ENCODE measurements around the gene CDKAL1.

DNA sequence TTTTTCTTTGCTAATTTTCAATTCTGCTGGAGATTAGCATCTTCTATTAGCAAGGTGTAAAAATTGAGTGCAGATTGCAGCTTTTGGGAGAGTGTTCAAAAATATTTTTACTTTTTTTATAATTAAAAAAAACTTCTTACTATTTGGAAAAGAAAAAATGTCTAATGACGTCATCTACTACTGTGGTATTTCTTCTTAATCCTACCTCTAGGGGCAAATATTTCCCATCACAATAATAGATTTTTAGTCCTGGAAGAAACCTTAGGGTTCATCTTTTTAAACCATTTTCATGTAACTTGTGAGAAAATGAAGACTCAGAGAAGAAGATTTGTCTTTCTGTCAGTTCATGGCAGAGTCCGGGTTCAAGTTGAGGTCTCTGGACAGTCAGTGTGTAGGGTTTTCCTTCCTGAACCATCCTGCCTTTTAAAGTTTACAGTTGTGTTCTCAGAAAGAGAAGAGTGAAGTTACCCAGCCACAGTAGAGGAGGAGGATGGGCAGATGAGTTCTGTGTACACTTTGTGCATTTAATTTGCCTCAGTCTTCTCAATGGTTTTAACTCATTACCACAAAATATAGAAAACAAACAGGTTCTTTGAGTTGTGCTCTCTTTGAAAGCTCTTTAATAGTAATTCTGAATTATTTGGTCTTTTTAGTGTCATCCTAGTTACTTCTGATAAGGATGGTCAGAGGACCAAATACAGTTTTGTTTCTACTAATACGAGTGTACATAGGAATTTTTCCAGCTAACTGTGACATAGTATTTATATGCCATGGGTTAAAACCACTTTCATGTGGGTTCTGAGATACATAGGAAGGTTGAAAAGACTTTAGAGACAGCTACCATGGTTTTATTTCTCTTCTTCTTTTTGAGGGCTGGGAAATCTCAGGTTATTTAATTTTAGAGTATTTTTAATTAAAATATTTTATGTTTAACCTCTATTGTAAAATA is 184.7 kb downstream of the CDKAL1 start:
- TF ChIP-seq, protein P1, sequence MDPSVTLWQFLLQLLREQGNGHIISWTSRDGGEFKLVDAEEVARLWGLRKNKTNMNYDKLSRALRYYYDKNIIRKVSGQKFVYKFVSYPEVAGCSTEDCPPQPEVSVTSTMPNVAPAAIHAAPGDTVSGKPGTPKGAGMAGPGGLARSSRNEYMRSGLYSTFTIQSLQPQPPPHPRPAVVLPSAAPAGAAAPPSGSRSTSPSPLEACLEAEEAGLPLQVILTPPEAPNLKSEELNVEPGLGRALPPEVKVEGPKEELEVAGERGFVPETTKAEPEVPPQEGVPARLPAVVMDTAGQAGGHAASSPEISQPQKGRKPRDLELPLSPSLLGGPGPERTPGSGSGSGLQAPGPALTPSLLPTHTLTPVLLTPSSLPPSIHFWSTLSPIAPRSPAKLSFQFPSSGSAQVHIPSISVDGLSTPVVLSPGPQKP (CRISPR knock-in tag; IDR thresholded peaks at IDR 0.05) = no peak
- TF ChIP-seq BCLAF1 (IDR thresholded peaks at IDR 0.05; ENCODE audit: borderline replicate concordance in 1 of 2, control insufficient read depth in 1 of 2, low read depth in 2 of 2, low read length in 1 of 2) (no peak), TCFL5 (CRISPR knock-in tag; conservative IDR thresholded peaks at IDR 0.05) (no peak), SIN3A (IDR thresholded peaks at IDR 0.05; ENCODE audit: borderline replicate concordance in 2 of 2, control insufficient read depth in 1 of 2, low read depth in 2 of 2, low read length in 2 of 2) (no peak)

All from K562 (cell line).